GM12864 (cell line): Measurements from ENCODE around the gene FYCO1.

Experiments used
- DNase-seq: peaks from one replicate; pipeline ENCODE4 v3.0.0-alpha.2; 2011; ENCODE audit warnings: low read depth
- H3K4me3 ChIP-seq: 2 replicates; pipeline ENCODE4 v1.5.1; 2011; ENCODE audit warnings: mild to moderate bottlenecking, low read depth, low read length, control low read depth
- TF ChIP-seq, protein P1 (sequence below): IDR thresholded peaks from 2 replicates; pipeline ENCODE4 v1.5.1; 2011; ENCODE audit warnings: low read depth, mild to moderate bottlenecking, moderate library complexity, low read length, control low read depth, inconsistent platforms; ENCODE audit errors: missing control alignments

The FYCO1 gene

DNA sequence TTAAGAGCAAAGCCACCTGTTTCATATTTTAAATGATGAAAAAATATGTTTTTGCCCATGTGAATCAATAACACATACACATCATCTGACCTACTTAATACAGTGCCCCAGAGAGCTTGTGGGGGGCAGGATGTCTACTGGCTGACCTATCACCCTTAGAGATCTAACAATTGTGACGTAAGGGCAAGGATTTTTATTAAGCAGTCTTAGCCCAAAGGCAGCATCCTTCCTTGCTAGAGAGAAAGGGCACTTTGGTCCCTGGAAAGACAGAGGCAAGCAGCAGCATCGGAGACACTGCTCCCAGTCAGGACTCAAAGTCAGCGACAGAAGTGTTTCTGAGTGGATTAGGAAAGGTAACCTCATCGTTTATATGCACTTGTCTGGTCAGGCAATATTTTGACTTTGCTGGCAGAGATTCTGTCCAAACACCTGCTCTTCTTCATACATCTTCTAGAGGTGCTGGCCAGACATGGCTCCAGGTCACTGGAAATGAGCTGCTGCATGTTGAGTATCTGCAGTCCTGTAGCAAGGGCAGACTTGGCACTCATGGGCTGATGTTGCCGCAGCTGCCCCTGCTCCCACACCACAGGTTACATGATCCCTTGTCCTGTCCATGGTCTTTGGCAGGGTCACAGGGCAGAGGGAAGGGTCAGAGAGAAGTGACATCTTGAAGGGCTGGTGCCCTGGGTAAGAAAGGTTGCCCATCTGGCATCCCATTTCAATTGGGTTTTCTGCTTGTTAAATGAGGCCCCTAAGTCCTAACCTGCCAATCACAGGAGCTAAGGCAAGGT lies 50.6 kb downstream of the FYCO1 start:
- TF ChIP-seq, protein P1, sequence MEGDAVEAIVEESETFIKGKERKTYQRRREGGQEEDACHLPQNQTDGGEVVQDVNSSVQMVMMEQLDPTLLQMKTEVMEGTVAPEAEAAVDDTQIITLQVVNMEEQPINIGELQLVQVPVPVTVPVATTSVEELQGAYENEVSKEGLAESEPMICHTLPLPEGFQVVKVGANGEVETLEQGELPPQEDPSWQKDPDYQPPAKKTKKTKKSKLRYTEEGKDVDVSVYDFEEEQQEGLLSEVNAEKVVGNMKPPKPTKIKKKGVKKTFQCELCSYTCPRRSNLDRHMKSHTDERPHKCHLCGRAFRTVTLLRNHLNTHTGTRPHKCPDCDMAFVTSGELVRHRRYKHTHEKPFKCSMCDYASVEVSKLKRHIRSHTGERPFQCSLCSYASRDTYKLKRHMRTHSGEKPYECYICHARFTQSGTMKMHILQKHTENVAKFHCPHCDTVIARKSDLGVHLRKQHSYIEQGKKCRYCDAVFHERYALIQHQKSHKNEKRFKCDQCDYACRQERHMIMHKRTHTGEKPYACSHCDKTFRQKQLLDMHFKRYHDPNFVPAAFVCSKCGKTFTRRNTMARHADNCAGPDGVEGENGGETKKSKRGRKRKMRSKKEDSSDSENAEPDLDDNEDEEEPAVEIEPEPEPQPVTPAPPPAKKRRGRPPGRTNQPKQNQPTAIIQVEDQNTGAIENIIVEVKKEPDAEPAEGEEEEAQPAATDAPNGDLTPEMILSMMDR = no peak
- no peak overlapping the region for H3K4me3 ChIP-seq
- DNase-seq = no peak

DNA sequence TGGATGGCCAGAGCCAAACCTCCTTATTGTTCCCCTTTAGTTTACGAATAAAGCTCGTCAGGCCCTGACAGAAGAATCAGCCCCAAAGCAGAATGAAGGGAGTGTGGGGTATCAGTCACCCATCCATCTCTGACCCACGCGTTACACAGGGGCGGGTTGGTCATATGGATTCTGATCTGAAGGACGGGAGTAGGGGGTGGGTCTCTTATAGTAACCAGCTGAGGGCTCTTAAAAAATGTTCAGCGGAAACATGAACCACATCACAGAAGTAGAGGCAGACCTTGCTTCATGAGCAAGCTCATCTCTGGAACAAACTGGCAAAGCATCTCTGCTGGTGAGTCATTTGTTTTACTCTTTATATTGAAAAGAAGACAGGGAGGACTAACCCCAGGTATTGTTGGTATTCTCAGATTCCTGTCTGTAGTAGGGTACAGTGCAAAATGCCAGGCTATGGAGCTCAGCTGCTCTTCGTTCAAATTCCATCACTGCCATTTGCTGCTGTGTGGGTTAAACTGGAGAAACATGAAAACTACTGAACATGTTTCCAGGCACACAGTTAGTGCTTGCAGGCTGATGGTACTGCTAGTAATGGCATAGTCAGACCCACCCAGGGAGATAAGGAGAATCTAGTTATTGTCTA lies 52.3 kb downstream of the FYCO1 start, which contains the start of gene CXCR6:
Gene CXCR6, plus strand, starts transcription at position 258 of the 640 bp plus-strand sequence. CDS start 3,018 bp downstream, outside the sequence.
- DNase-seq = no peak

DNA sequence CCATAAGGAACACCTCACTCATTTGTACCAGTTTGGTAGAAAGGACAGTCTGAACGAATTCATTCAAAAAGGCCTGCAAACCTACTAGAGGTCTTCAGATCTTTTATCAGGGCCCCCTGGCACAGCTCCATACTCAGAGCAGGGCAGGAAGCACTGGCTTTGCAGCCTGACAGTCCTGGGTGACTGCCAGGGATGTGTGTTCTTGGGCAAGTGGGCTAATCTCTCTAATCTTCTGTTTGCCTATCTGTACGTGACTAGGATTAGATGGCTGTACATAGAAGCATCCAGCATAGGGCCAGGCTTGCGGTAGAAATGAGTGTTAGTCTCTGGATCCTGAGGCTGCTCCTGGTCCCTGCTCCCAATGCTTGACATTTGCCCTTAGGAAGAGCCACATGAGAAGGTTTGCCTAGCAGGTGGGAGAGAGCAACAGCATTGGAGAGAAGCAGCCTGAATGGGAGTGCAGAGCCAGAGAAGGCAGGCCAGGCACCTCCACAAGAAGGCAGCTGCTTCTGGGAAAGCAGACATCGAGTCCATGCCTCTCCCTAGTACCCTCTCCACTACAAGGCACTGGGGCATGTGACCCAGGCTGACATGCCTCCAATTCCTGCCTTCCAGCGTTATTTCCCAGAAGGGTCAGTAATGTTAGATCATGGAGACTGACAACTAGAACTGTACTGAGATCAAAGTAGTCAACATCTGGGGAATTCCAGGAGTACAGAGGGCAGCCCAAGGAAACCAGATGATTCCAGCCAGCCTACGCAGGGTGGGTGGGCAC lies 53.4 kb downstream of the FYCO1 start:
- TF ChIP-seq, protein P1 = no peak
- no peak overlapping the region for H3K4me3 ChIP-seq
- DNase-seq = no peak

More for the DNA sequence above, 52.3 kb downstream of the FYCO1 start, which contains the start of gene CXCR6:
- no peak within 1 kb of the TSS for H3K4me3 ChIP-seq
- TF ChIP-seq, protein P1 = no peak

DNA sequence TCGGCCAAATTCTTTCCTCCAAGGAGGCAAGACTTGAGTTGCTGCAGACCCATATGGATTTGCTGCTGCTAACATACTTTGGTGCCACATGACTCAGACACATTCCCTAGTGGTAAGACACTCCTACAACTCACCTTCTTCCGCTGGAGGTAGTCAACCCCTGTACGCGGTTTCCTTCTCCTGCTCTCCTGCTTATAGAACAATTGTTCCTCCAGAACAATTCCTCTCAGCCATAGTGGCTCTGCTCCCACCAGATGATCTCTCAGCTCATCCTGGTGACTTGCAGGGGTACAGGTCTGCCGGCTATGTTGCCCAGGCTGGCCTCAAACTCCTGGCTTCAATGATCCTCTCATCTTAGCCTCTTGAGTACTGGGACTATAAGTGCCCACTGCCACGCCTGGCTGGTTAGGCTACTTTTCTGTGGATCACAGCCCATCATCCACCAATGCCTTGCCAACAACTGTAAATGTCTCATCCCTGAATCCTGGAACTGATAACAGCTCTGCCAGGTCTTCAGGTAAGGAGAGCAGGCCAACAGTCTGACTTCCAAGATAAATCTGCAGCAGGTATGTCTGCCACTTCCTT lies 54.8 kb downstream of the FYCO1 start:
- no peak overlapping the region for H3K4me3 ChIP-seq
- DNase-seq = no peak
- TF ChIP-seq, protein P1 = no peak

DNA sequence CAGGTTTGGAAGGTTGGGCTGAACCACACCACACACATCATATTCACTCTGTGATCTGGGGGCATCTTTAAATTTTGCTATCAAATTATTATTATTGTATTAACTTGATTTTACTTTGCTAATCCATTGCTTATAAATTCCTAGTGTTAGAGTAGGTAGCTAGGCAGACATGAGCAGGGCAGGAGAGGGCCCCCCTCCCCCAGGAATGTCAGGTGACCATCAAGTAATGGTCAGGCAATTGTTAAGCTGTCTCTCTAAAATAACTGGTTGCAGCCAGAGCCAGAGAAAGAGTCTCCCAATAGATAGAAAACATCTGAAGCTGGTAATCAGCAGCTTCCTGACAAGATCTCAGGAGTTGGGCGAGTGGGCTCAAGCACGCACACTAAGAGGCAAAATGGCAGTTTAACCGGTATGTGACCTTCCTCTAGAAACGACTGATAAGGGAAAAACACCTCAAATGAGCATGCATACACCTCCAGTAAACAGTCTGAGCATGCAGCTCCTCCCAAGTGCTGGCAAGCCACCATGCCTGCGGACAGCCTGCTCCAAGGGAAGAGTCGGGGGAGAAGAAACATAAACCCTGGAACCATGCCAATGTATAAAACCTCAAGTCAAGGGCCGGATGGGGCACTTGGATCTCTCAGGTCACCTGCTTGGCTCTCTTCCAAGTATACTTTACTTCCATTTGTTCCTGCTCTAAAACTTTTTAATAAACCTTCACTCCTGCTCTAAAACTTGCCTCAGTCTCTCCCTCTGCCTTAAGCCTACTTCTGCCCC lies 55.4 kb downstream of the FYCO1 start:
- no peak for DNase-seq
- H3K4me3 ChIP-seq = no peak overlapping the region
- TF ChIP-seq, protein P1 = no peak

DNA sequence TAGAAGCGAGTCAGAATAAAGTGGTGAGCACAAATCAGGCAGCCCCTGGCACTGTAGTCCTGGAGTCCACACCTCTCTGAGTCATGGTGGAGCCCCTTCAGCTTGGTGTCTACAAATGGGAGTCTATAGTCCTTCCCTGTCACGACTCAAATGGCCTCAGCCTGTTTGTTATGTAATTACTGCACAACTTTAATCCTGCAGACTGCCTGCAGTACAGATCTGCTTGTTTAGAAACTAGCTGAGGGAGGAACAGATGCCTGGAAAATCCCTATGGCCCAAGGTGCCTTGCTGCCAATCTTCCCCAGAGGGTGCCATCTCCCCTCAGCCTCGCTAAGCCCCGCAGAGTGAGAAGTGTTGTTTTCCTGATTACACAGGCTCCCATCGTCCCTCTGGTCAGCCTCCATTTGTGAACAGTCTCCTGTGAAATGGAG lies 56.3 kb downstream of the FYCO1 start:
- no peak overlapping the region for H3K4me3 ChIP-seq
- TF ChIP-seq, protein P1 = no peak
- no peak for DNase-seq
